LNCAP (cell line): ENCODE data around the gene SSR4.

ENCODE experiments used
- TF ChIP-seq, protein P1 (sequence below): fragments of 450-650 bp; IDR thresholded peaks from 2 replicates; pipeline ENCODE4 v1.5.1; 2017; ENCODE audit warnings: mild to moderate bottlenecking

Gene SSR4

DNA sequence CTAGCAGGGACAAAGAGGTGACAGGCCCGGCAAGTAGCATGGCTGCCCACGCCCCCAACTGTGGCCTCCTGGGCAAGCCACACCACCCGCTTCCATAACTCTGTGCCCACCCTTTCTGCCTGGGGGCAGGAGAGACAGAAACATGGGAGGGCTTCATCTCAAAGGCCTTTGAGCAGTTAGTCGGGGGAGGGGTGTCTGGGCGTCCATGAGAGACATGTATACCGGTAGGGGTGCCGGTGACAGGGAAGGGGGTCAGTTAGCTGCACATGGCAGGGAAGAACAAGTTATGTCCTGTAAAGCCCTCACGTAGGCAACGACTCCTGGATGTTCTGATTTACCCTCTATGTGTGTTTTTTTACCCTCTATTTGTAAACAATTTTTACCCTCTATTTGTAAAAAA lies 26.6 kb downstream of the SSR4 start:
- TF ChIP-seq, protein P1, sequence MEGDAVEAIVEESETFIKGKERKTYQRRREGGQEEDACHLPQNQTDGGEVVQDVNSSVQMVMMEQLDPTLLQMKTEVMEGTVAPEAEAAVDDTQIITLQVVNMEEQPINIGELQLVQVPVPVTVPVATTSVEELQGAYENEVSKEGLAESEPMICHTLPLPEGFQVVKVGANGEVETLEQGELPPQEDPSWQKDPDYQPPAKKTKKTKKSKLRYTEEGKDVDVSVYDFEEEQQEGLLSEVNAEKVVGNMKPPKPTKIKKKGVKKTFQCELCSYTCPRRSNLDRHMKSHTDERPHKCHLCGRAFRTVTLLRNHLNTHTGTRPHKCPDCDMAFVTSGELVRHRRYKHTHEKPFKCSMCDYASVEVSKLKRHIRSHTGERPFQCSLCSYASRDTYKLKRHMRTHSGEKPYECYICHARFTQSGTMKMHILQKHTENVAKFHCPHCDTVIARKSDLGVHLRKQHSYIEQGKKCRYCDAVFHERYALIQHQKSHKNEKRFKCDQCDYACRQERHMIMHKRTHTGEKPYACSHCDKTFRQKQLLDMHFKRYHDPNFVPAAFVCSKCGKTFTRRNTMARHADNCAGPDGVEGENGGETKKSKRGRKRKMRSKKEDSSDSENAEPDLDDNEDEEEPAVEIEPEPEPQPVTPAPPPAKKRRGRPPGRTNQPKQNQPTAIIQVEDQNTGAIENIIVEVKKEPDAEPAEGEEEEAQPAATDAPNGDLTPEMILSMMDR, result no peak

DNA sequence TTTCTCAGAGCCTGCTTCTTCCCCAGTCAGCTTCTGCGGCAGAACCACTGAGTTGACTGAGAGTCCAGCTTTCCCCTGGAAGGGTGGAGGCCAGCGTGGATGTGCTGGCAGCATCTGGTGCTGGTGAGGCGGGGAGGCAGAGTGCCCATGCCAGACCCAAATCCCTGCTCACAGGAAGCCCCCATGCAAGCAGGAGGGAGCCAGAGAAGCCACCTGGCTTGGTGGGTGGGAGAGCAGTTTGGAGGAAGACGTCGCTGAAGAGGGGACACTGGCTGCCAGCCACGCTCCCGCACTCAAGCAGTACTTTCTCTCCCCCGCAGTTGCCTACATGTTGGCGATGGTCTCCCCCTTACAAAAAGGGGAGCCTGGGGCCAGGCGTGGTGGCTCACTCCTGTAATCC lies 29.9 kb downstream of the SSR4 start:
- TF ChIP-seq, protein P1, result no peak

DNA sequence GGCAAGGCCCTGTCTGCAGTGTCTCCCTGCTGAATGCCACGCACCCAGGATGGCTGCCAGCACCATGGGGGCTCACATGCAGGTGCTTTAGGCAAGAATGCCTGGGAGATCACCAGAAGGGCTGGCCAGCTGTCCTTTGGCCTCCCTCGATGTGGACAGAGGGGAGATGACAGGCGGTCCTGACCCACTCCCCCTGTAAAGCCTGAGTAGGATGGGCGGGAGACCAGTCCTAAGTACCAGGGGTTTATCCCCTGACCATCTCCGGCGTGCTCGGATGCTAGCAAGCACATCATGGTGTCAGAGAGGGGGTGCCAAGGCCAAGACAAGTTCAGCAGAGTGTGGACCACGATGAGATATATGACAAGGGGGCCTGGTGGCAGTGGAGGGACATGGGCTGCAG lies 30.6 kb downstream of the SSR4 start:
- TF ChIP-seq, protein P1, result no peak

DNA sequence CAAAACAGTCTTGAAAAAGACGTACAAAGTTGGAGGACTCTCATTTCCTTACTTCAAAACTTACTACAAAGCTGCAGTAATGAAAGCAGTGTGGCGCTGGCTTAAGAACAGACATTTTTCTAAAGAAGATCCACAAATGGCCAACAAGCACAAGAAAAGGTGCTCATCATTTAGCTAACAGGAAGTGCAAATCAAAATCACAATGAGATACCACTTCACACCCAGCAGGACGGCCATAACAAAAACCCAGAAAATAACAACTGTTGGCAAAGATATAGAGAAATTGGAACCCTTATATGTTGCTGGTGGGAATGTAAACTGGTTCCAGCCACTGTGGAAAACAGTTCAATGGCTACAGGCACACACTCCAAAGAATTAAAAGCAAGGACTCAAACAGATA lies 32.5 kb downstream of the SSR4 start:
- TF ChIP-seq, protein P1, result no peak

DNA sequence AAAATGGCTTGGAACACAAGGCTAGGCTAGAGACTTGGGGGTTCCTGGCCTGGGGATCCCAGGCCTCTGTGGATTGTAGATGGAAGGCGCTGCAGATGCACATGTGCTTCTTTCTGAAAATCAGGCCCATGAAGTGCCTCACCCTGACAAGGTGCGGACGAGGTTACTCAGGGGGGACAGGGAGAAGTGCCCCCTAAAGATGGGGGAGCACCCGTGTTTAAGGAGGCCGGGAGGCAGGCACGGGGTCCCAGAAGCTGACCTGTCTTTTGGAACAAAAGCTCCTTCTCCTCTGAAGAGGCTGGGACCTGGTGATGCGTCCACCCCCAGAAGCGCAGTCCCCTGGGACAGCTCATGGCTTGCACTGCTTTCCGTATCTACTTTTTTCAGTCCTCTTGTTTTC lies 33.4 kb downstream of the SSR4 start:
- TF ChIP-seq, protein P1, result no peak

DNA sequence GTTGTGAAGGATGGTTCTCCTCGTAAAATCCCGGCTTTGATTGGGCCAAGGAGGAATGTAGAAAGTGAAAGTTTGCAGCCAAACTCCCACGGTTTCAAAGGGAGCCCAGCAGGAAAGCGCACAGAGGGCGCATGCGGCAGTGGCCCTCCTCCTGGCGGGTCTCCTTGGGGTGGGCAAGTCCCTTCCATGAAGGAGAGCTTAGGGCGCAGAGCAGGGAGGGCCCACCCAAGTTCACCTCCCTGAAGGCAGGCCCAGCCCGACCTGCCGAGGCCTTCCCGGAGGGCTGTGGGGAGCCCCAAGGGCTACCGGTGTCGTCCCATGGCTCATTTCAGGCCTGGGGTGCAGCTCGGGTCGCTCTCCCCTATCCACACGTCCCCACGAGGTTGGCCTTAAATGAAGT lies 33.8 kb downstream of the SSR4 start:
- TF ChIP-seq, protein P1, result no peak

DNA sequence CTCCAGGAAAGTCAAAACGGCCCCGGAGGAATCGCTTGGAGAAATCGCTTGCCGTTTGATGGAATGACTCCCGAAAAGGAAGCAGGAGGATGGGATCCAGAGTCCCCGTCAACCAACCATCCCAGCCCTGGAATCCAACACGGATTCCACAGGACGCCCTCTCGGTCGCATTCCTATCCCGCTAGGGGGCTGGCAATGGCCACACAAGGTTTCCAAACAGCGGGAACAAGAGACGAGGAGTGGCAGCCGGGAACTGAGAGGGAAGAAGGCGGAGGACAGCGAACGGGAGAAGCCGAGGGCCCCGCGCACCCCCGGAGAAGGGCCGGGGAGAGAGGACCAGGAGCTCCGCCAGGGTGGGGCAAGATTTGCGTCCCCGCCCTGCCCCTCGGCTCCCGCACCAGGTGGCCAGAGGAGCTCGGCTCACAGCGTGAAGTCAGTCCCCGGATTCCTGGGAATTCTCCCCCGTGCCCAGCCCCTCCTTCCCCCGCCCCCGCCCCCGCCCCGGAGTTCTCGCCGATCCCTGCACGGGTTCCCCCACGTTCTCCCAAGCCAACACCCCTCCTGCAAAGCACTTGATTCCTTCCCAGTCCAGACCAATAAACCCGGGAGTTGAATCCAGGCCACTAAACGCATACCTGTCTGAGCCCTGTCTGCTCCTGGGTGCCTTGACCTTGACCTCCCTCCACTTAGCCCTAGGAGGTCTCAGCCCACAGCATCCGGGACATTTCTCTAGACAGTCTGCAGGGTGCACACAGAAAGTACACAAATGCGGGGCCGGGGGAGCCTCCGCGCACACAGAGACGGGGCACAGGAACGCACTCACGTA lies 34.5 kb downstream of the SSR4 start:
- TF ChIP-seq, protein P1, result no peak

DNA sequence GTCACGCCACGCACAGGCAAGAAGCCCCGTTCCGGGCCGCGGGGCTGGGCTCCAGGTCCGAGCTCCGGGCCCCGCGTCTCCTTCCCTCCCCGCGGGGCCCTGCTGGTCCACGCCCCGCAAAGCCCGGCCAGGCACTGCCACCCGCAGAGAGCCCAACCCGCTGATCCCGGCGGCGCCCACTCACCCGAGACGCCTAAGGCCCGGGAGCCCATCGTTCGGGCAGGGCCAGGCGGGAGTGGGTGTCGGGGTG lies 35.0 kb downstream of the SSR4 start:
- TF ChIP-seq, protein P1, result no peak
